ENCODE data around the gene FASTKD1.
"Not testable (repeated sequence)": the region's sequence is repeated elsewhere in the genome, so short reads cannot be mapped to it uniquely, and the experiment has no call there.

FASTKD1 gene, protein sequence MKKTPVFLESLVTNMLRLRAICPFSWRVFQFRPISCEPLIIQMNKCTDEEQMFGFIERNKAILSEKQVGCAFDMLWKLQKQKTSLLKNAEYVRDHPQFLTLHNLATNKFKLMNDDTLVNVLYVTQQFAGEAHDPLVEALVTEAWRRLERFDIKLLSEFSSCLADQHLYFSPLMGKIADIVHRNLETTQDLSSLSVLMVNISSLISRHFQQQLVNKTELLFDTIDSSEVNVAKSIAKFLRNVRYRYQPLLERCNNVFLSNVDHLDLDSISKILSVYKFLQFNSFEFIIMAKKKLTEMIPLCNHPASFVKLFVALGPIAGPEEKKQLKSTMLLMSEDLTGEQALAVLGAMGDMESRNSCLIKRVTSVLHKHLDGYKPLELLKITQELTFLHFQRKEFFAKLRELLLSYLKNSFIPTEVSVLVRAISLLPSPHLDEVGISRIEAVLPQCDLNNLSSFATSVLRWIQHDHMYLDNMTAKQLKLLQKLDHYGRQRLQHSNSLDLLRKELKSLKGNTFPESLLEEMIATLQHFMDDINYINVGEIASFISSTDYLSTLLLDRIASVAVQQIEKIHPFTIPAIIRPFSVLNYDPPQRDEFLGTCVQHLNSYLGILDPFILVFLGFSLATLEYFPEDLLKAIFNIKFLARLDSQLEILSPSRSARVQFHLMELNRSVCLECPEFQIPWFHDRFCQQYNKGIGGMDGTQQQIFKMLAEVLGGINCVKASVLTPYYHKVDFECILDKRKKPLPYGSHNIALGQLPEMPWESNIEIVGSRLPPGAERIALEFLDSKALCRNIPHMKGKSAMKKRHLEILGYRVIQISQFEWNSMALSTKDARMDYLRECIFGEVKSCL

DNA sequence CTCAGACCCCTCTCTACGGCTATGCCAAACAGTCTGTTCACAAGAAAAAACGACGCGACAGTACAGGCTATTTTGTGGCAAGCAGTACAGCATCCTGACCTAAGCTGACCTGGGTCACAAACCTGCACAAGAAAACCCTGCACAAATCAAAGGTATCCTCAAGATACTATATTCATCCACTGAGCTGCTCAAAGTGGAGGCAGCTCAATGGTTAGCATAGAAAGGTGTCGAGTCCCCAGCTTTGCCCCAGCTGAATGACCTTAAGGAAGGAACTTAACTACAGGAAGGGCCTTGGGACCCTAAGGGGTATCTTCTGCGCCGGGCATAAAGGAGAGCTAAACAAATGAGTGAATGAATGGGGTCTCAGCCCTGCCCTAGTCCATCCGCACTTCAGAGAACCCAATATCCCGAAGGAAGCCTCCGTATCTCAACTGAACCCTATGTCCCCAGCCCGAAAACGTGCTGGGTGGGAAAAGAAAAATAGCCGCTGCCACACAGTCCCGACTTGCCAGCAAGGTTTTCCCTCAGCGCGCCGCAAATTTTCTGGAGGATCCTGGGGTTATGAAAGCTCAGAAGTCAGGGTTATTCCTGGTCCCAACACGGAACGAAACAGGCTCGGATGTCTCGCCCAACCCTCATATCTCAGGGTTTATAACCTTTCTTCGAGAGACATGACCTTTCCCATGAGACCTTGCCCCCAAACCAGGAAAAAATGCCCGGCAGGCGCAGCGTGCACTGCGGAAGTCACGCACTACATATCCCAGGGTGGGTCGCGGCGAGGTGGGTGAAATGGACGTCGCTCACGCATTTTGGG lies at the start of gene FASTKD1:
Gene FASTKD1 (minus strand): TSS at position 706 of the 814 bp plus-strand sequence. CDS start 1,836 bp downstream, outside the sequence.
- DNase-seq = peak; percentile 90

DNA sequence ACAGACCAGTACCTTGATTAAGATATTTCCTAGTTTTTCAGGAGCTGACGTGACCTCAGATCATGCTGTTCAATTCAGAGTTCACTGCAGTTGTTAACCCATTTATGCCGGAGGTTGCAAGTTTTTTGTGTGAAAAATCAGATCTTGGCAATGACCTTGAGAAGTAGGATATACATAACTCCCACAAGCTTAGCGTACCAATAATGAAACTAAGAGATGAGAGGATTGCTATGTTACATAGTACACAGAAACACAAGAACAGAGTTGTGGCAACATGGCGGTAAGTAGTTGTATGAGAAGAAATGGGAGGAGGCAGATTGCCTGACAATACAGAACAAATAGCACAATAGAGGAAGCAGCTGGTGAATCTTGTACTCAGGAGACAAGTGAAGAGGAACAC lies 49.6 kb upstream of the FASTKD1 start:
- no peak for DNase-seq

DNA sequence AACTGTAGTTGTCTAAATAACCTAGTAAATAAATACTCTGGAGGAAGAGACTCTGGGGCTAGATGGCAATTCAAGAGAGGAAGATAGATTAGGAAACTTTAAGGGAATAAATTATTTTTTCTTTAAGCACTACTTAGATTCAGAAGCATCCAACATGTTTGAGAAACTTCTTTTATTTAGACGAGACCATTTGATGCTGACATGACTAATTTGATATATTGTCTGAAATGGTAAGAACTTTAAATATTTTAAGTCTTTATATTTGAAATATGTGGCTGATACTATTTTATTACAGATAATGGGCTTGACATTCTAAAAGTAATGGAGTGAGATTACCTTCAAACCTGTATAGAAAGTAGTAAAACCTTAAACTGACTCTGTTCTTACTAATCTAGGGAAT lies 46.8 kb upstream of the FASTKD1 start:
- no peak for DNase-seq

DNA sequence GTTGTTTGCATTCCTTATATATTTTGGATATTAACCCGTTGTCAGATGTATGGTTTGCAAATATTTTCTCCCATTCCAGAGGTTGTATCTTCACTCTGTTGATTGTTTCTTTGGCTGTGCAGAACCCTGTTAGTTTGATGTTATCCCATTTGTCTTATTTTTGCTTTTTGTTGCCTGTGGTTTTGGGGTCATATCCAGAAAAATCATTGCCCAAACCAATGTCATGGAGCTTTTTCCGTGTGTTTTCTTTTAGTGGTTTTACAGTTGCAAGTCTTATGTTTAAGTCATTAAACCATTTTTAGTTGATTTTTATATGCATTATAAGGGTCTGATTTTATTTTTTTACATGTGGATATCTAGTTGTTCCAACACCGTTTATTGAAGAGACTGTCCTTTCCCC lies 46.3 kb upstream of the FASTKD1 start:
- no peak for DNase-seq

DNA sequence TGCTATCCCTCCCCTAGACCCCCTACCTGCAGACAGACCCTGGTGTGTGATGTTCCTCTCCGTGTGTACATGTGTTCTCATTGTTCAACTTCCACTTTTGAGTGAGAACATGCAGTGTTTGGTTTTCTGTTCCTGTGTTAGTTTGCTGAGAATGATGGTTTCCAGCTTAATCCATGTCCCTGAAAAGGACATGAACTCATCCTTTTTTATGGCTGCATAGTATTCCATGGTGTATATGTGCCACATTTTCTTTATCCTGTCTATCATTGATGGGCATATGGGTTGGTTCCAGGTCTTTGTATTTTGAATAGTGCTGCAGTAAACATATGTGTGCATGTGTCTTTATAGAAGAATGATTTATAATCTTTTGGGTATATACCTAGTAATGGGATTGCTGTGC lies 42.3 kb upstream of the FASTKD1 start:
- DNase-seq = not testable (repeated sequence)

DNA sequence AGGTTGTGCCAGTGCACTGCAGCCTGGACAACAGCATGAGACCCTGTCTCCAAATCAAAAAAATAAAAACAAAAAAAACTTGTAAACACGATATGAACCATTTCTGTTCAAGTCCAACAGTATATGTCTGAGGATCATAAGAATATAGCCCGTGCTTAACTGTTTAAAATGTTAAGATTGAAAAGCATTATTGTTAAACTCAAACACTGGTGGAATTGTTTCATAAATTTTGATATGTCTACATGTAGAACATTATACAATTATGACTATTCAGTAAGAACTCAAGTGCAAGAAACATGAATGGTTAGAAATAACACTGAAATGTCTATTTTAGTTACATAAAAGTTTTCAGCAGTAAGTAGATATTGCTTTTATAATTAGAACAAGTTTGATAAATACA lies 40.2 kb upstream of the FASTKD1 start:
- DNase-seq = no peak

DNA sequence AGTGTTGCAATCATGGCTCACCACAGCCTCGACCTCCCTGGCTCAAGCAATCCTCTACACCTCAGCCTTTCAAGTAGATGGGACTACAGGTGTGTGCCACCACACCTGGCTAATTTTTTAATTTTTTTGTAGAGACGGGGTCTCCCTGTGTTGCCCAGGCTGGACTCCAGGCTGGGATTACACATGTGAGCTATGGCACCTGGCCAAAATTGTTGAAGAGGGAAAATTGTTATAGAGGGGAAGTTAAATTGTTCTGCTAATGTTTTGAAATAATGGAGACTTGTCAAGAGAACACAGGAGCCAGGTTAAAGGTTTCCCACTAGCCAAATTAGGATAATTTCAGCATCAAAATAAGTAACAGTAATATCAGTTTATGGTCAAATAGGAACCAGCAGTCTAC lies 35.6 kb upstream of the FASTKD1 start:
- no peak for DNase-seq

DNA sequence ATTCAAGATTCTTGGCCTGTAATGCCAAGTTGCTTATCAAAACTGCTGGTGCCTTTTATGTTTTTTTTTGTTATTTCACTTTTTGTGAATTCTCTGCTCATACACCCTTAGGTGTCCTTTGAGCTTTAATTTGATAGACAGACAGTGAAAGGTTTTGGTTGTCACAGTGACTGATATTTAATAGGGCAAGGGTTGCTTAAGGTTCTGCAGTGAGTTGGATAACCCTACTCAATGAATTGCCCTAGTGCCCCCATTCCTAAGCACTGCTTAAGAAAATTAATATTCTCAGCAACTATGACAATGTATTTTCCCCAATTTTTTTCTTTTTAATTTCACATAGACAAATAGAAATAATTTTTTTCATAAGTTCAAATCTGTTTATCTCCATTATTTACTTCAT lies 25.9 kb upstream of the FASTKD1 start:
- no peak for DNase-seq

DNA sequence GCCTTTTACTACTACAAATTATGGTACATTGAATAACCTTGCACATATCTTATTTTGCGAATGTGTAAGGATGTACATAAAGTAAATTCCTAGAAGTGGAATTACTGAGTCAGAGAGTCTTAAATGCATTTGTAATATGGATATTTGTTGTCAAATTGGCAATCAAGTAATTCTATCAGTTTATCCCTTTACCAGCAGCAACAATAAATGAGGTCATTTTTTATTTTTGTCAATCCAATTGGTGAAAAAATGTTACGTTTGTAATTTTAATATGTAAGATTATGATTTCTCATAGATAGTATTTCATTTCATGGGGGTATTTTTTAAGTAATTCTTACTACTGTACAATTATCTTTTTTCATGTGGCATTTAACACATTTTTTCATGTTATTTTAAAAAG lies 25.3 kb upstream of the FASTKD1 start:
- DNase-seq = no peak

DNA sequence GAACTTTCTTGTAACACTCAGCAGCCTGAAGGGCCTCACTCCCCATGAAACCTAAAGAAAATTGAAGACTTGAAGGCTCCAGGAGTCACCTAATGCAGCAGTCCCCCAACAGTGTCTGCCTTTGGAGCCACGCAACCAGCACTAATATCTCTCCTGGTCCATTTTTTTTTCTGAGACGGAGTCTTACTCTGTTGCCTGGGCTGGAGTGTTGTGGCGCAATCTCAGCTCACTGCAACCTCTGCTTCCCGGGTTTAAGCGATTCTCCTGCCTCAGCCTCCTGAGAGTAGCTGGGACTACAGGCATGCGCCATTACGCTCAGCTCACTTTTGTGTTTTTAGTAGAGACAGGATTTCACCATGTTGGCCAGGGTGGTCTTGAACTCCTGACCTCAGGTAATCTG lies 22.9 kb upstream of the FASTKD1 start:
- DNase-seq = not testable (repeated sequence)

DNA sequence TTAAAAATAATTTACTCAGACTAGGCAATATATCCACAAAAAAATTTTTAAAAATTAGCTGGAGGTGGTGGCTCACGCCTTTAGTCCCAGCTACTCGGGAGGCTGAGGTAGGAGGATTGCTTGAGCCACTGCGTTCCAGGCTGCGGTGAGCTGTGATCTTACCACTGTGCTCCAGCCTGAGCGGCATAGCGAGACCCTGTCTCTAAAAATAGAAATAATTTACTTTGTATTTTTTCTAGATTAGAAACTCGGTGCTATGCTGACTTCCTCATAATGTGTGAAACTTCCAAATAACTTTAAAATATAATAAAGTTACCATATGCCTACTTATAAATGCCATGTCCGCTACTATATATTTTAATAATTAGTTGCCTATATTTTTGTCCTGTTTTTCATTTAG lies 17.1 kb upstream of the FASTKD1 start:
- no peak for DNase-seq

DNA sequence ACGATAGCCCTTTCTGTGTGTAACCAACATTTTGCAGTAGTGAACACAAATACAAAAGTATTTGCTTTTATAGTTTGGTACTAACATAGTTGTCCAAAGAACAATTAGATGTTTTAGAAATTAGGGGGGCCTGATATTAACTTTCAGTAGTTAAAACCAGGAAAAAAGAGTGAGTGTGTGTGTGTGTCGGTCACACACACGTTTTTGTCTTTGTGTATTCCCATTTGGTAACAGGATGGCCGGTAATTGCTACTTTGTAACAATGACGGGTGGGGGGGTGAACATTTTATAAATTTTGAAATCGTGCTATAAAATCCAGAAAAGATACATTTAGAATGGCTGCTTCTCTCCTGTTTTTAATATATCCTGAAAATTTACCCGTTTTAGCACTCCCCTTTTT lies 12.0 kb upstream of the FASTKD1 start:
- DNase-seq = no peak

DNA sequence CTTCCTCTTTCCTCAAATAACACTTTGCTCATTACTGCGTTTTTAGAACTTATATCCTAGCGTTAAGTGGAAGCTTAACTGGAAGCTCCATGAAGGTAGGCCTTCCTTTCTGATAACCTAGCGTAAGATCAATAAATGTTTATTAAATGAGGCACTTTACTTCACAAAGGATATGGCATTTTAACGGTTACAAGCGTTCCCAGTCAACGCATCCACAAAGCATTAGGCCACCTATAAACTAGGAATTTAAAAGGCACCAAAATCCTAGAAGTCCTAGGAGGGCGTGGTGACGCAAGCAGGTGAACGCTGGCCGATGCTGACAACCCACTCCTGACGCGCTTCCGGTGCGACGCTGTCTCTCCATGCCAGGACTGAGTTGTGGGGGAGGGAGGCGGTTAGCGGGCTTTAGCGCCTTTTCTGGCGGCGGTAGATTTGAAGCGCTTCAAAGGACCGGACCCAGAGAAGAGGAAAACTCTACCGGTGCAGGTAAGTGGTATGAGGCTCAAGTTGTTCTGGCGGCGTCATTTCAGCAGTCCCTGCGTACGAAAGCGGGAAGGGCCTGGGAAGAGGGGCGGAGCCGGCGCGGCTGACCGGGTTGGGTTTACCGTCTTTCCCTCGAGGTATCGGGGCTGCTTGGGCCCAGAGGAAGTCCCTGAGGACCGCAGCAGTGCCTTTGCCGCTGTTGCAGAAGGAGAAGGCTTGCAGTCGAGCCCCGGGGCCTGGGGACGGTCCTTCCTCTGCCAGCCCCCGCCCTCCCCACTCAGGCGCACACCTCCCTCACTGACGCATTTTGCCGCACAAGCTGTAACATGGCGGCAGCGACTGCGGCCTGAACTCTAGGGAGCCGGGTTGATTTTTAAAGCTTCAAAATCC lies 10.6 kb upstream of the FASTKD1 start, which contains the start of gene PPIG:
Gene PPIG (plus strand): TSS at position 347 of the 873 bp plus-strand sequence. CDS start 19,691 bp downstream, outside the sequence.
- peak; percentile 89 for DNase-seq

DNA sequence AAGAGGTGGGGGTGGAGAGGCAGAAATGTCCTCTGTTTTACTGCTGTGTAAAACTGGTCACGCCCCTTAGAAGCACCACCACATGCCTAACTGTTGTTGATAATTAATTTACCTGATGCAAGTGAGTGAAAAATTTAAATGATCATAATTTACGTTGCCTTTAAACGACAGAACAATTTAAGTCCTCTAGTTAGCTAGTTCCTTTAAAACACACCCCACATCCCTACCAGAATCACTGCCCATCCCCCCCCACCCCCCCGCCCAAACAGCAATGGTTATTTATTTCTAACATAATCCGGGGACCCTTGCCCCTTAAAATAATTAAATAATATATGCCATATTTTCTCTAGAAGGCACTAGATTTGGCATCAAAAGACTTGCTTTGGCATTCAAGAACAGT lies 9.9 kb upstream of the FASTKD1 start:
- DNase-seq = no peak

DNA sequence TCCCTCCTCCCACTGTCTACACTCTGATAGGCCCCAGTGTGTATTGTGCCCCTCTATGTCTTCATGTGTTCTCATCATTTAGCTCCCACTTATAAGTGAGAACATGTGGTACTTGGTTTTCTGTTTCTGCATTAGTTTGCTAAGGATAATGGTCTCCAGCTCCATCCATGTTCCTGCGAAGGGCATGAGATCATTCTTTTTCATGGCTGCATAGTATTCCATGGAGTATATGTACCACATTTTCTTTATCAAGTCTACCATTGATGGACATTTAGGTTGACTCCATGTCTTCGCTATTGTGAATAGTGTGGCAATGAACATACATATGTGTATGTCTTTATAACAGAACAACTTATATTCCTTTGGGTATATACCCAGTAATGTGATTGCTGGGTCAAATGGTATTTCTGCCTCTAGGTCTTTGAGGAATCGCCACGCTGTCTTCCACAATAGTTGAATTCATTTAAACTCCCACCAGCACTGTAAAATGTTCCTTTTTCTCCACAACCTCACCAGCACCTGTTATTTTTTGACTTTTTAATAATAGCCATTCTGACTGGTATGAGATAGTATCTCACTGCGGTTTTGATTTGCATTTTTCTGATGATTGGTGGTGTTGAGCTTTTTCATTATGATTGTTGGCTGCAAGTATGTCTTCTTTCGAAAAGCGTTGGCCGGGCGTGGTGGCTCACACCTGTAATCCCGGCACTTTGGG lies 9.0 kb upstream of the FASTKD1 start:
- DNase-seq = not testable (repeated sequence)

DNA sequence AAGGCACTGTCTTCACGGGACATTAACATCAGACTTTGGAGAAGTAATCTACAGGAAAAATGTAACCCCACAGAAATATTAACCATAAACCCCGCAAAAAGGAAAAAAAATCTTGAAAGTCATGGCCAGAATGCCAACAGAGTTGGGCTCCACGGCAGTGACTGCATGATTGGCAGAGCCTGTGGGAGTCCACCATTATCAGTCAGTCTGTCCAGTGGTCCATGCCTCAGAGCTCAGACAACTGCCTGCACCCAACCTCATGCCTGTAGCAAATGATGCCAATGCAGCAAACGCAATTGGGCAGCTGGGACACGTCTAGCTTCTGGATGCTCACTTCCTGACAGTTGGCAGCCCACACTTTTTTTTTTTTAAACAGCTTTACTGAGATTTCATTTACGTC lies 5.4 kb upstream of the FASTKD1 start:
- no peak for DNase-seq

DNA sequence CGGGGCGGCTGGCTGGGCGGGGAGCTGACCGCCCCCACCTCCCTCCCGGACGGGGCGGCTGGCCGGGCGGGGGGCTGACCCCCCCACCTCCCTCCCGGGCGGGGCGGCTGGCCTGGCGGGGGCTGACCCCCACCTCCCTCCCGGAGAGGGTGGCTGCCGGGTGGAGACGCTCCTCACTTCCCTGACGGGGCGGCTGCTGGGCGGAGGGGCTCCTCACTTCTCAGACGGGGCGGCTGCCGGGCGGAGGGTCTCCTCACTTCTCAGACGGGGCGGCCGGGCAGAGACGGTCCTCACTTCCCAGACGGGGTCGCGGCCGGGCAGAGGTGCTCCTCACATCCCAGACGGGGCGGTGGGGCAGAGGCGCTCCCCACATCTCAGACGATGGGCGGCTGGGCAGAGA lies 1.6 kb upstream of the FASTKD1 start:
- not testable (repeated sequence) for DNase-seq

DNA sequence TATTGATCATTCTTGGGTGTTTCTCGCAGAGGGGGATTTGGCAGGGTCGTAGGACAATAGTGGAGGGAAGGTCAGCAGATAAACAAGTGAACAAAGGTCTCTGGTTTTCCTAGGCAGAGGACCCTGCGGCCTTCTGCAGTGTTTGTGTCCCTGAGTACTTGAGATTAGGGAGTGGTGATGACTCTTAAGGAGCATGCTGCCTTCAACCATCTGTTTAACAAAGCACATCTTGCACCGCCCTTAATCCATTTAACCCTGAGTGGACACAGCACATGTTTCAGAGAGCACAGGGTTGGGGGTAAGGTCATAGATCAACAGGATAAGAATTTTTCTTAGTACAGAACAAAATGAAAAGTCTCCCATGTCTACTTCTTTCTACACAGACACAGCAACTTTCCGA lies 874 bp upstream of the FASTKD1 start:
- not testable (repeated sequence) for DNase-seq

DNA sequence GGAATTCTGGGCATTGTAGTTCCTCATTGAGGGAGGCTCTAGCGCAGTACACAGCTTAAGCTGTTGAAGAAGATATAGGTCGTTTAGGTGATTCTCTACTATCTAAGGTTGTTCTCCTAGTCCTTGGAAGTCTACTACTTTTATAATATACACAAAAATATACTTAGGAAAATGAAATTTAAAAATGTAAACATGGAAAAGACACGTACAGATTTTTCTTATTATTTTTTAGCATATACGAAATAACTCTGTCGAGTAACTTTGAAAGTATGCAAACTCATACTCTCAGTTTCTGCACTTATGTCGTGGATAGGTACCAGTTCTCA lies 272 bp upstream of the FASTKD1 start:
- no peak for DNase-seq

DNA sequence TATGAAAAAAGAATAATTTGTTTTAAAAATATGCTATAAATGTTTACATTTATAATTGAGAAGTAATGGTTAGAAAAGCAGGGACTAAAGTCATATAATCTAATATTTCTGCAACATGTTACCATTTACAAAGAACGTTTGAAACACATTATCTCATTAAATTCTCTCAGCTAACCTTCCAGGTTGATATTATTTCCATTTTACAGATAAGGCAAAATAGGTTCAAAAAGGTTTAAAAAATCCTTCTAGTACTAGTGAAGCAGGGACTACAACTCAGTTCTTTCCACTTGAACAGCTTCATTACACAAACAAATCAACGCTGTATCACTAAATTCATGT lies 875 bp downstream of the FASTKD1 start:
- DNase-seq = no peak

DNA sequence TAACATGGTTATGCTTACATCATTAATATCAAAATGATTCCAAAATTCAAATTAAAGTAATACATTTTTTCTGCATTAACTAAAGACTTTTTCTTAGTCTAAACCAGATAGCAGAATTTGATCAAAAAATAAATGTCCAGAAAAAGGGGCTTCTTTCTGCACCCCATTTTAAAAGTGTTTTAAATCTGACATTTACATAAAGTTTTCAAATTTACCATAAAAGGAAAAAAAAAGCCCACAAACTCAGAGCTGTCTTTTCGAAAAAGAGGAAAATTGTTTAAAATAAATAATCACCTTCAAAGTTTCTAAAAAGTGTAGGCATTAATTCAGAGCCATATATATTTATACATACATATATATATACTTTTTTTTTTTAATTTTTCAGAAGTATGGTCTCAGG lies 1.5 kb downstream of the FASTKD1 start:
- DNase-seq = no peak

DNA sequence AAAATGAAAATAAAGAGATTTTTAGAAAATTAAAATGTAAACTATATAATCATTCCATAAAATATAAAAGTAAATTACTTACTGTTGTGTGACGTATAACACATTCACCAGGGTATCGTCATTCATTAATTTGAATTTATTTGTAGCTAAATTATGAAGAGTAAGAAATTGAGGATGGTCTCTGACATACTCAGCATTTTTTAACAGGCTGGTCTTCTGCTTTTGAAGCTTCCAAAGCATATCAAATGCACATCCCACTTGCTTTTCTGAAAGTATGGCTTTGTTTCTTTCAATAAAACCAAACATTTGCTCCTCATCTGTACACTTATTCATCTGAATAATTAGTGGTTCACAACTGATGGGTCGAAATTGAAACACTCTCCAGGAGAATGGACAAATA lies 2.1 kb downstream of the FASTKD1 start:
- DNase-seq = no peak
